Stimulated activated CD8-positive, alpha-beta memory T cell treated with anti-CD3 and anti-CD28 coated beads, Interleukin-7, amount 100 ng/mL, for 1 hour (primary cell): Measurements from ENCODE around the gene SDHAF4.
"Not testable (repeated sequence)": the region's sequence is repeated elsewhere in the genome, so short reads cannot be mapped to it uniquely, and the experiment has no call there.

ENCODE experiments used
- DNase-seq, 2 donors: peaks; one replicate each; pipeline ENCODE4 v3.0.0-alpha.2; 2020; ENCODE audit warnings: low read depth in 2 of 2

The SDHAF4 gene

DNA sequence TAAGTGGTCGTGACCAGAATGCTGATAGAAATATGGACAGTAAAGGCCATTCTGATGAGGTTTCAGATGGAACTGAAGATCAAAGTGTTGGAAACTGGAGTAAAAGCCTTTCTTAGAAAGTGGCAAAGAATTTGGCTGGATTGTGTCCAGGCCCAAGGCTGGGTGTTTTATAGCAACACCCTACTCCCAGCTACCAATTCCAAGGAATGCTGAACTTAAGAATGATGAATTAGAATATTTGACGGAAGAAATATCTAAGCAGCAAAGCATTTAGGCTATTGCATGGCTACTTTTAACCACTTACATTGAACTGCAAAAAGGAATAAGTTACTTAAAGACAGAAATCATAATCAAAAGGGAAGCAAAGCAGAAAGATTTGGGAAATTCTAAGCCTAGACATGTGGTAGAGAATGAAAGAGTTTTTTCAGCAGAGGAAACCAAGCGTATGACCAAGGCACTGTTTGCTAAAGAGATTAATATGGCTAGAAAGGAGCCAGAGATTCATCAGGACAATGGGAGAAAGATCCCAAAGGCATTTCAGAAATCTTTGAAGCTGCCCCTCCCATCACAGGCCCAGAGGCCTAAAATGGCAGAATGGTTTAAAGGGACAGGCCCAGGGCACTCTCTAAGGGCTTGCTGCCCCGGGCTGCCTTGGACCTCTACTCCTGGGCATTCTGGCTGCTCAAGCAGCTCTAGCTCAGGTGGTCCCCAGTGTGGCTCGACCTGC is 25.8 kb downstream of the SDHAF4 start:
- DNase-seq = no peak

DNA sequence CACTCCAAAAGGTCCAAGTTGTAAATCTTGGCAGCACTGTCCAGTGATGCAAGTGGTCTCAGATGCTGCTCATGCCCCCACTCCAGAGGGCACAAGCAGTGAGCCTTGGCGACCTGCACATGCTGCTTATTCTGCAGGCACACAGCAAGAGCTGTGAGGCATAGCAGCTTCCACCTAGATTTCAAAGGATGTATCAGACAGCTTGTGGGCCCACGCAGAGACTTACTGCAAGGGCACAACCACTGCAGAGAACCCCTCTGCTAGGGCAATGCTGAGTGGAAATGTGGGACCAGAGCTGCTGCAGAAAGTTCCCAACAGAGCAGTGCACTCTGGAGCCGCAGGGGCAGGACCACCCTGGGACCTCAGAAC is 26.4 kb downstream of the SDHAF4 start:
- DNase-seq = no peak

DNA sequence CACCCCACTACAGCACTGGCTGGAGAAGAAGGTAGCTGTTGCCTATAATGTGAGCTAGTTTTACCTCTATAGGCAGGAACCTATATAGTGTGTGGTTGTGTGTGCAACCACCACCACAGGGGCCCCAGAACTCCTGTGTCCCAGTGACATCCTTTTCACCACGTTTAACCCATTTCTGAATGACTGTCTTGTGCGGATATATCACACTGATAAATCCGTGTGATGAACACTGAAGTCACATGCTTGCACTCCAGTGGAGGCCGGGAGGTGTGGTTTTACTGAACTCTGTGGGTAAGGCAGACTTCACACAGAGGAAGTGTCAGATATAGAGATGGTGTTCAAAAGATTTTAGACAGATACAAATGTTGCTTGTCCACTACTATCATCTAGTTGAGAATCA is 32.5 kb downstream of the SDHAF4 start:
- DNase-seq = no peak

DNA sequence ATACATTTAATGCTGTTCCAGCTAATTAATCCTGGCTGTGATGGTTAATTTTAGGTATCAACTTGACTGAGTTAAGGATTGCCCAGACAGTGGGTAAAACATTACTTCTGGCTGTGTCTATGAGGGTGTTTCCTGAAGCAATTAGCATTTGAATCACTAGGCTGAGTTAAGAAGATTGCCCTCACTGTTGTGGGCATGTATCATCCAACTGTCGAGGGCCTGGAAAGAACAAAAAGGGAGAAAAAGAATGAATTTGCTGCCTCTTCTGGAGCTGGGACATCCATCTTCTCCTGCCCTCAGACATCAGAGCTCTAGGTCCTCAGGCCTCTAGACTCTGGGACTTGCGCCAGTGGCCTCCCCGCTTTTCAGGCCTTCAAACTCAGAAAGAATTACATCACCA is 34.3 kb downstream of the SDHAF4 start:
- DNase-seq = no peak

DNA sequence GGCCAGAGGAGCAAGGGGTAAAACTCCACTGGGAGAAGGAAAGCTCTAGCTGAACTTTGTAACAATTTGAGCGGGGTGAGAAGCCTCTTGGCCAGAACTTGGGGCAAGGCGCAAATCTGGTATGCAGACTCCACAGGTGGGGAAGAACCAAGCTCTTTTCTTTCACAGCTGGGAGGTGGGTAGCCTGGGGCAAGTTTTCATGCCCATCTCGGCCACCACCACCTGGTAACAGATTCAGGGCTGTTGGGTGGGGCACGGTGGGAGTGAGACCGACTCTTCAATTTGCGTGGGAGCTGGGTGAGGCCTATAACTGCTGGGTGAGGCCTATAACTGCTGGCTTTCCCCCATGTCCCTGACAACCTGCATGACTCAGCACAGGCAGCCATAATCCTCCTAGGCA is 37.5 kb downstream of the SDHAF4 start:
- no peak for DNase-seq

DNA sequence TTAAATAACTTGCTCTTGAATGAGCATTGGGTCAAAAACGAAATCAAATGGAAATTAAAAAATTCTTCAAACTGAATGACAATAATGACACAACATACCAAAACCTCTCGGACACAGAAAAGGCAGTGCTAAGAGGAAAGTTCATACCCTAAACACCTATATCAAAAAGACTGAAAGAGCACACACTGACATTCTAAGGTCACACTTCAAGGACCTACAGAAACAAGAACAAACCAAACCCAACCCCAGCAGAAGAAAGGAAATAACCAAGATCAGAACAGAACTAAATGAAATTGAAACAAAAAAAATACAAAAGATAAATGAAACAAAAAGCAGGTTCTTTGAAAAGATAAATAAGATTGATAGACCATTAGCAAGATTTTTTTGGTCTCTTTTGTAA is 40.6 kb downstream of the SDHAF4 start:
- not testable (repeated sequence) for DNase-seq

DNA sequence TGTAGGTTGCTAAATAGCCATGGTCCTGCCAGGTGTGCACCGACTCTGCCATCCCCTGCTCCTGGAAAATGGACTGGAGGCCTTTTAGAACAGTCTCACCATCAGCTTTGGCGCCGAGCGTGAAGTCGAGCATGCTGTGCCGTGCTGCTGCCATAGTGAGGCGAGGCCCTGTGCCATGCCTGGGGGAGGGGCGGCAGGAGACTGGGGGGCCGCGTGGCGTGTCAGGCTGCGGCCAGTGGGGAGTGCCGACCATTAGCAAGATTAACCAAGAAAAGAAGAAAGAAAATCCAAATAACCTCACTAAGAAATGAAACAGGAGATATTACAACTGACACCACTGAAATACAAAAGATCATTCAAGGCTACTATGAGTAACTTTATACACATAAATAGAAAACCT is 42.5 kb downstream of the SDHAF4 start:
- DNase-seq = not testable (repeated sequence)

DNA sequence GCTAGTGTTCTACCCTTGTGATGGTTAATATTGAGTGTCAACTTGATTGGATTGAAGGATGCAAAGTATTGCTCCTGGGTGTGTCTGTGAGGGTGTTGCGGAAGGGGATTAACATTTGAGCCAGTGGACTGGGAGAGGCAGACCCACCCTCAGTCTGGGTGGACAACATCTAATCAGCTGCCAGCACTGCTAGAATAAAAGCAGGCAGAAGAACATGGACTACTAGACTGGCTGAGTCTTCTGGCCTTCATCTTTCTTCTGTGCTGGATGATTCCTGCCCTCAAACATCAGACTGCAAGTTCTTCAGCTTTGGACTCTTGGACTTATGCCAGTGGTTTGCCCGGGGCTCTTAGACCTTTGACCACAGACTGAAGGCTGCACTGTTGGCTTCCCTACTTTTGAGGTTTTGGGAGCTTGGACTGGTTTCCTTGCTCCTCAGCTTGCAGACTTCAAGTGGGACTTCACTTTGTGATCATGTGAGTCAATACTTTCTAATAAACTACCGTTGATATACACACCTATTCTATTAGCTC is 50.1 kb downstream of the SDHAF4 start:
- DNase-seq = no peak

DNA sequence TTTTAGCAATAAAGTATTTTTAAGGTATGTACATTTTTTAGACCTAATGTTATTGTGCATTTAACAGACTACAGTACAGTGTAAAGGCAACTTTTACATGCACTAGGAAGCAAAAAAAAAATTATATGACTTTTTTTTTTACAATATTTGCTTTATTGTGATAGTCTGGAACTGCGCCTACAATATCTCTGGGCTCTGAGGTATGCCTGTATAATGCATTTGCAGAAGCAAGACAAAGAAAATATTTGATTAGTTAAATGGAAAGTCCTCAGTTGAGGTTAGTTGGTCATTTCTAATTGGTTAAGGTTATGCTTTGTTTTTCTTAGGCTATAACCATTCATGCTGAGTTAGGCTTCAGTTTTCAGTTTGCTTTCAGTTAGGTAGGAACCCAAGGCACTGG is 54.0 kb downstream of the SDHAF4 start:
- DNase-seq = no peak

DNA sequence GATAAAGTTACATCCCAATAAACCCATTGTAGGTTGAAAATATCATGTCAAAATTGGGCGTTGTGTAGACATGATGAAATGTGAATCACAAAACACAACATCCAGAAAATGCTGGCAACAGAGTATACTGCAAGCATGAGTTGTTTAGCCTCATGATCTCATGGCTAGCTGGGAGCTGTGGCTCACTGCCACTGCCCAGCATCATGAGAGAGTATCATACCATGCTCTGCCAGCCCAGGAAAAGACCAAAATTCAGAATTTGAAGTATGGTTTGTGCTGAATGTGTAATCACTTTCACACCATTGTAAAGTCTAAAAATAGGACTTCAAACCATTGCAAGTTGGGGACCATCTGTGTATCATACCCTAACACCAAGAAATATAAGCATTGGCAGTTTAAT is 55.7 kb downstream of the SDHAF4 start:
- no peak for DNase-seq

DNA sequence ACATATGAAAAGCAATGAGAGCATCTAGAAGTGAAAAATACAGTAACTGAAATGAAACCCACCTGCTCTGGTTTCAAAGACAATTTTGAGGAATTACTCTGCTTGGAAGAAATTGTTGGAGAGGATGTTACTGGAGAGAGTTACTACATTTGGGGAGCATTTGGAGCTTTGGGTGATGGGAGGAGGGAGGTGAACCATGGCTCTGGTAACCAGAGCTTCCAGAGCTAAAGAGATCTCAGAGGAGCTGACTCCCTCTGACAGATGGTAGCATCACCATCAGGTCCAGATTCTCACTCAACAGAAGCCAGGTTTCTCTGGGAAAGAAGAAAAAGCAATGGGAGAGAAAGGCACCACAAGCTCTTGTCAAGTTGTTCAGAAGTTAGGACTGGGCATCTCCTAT is 58.7 kb downstream of the SDHAF4 start:
- no peak for DNase-seq

DNA sequence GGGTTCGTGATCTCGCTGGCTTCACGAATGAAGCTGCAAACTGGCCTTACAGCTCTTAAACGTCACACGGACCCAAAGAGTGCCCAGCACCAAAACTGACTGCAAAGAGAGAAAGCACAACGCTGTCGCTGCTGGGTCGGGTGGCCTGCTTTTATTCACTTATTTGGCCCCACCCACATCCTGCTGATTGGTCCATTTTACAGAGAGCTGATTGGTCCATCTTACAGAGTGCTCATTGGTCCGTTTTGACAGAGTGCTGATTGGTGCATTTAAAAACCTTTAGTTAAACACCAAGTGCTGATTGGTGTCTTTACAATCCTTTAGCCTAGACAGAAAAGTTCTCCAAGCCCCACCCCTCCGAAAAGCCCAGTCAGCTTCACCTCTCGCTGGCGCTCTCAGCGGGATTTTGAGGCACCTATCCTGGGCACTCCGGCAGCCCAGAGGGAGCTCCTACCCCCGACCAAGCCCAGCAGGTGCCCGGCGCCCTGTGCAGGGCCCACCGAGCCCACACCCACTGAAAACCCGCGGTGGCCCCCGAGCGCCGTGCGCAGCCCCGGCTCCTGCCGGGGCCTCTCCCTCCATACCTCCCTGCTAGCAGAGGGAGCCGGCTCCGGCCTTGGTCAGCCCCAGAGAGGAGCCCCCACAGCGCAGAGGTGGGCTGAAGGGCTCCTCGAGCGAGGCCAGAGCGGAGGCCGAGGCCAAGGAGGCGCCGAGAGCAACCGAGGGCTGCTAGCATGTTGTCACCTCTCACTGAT is 60.9 kb downstream of the SDHAF4 start:
- DNase-seq = no peak

DNA sequence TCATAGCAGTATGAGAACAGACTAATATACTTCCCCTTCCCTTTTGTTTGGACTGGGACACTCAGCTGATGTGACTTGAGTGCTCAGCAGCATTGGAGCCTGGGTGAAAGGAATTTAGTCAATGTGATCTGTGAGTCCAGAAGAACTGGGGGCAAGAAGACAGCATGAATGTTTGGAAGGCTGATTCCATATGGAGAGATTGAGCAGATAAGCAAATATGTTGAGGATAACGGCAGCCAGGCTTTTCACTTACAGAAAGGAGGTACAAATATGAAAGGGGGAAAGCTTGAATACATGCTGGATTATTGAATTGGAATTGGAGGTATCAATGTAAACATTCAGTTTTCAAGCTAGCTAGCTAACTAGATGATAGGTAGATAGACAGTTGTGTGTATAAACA is 63.2 kb downstream of the SDHAF4 start:
- no peak for DNase-seq

DNA sequence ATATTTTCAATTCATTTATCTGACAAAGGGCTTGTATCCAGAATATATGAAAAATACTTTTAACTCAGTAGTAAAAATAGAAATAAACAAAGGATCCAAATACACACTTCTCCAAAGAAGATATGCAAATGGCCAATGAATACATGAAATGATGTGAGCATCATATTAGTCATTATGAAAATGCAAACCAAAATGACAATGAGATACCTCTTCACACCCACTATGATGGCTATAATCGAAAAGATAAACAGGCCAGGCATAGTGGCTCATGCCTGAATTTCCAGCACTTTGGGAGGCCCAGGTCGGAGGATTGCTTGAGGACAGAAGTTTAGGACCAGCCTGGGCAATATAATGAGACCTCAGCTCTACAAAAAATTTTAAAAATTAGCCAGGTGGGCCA is 67.1 kb downstream of the SDHAF4 start:
- DNase-seq = no peak

DNA sequence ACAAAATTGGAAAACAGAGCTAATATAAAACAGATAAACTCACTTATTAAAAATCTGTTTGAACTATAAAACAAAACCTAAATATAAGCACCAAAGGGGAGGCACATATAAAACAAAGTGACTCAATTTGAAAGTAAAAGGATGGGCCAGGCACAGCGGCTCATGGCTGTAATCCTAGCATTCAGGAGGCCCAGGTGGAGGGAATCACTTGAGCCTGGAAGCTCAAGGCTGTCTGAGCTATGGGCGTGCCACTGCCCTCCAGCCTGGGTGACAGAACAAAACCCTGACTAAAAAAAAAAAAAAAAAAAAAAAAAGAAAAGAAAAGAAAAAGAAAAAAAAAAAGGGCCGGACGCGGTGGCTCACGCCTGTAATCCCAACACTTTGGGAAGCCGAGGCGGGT is 69.9 kb downstream of the SDHAF4 start:
- DNase-seq = no peak

DNA sequence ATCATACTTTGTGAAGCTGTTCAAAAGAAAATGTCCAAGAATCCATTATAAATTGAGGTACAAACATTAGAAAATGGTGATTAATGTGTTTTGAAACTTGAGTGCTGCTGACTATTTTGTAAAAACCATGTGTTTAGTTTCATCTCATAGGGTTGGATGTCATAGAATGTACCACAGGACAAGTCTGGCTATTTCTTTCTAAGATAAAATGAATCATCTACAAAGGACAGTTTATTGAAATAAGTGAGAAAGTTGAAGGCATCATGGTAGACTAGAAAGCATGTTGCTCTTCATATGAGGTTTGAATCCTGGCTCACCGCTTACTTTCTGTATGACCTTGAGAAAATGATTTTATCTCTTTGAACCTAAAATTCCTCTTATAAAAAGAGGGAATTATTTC is 71.7 kb downstream of the SDHAF4 start:
- no peak for DNase-seq
